ENCODE measurements around the gene SCO2.

The SCO2 gene

DNA sequence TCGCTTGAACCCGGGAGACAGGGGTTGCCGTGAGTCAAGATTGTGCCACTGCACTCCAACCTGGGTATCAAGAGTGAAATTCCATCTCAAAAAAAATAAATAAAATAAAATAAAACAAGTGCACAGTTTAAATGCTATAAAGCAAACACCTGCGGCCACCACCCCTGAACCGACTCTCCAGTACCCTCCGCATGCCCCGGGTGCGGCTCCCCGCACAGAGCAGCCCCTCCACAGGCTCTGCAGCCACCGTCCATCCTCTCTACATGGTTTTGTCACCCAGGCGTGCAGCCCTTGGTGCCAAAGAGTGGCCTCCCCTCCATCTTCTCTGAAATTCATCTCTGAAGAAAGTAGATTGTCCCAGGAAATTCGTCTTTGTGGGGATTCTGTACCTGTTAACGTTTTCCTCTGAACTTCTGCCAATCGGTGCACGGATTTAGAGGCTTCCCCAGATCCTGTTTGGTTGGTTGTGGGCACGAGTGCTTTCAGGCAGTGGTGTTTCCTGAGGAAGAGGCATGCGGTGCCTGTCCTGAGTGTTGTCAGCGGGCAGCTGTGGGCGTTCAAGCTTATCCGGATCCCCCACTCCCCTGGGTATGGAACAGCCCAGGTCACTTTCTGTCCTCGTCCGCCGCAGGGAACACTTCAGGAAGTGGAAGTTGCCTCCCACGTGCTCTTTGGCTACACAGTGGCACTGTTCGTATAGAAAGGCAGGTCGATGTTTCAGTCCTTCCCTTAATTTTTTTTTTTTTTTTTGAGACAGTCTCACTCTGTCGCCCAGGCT is 34.7 kb downstream of the SCO2 start:
- DNase-seq, result peak in 1 of 2 experiments; percentile 33

DNA sequence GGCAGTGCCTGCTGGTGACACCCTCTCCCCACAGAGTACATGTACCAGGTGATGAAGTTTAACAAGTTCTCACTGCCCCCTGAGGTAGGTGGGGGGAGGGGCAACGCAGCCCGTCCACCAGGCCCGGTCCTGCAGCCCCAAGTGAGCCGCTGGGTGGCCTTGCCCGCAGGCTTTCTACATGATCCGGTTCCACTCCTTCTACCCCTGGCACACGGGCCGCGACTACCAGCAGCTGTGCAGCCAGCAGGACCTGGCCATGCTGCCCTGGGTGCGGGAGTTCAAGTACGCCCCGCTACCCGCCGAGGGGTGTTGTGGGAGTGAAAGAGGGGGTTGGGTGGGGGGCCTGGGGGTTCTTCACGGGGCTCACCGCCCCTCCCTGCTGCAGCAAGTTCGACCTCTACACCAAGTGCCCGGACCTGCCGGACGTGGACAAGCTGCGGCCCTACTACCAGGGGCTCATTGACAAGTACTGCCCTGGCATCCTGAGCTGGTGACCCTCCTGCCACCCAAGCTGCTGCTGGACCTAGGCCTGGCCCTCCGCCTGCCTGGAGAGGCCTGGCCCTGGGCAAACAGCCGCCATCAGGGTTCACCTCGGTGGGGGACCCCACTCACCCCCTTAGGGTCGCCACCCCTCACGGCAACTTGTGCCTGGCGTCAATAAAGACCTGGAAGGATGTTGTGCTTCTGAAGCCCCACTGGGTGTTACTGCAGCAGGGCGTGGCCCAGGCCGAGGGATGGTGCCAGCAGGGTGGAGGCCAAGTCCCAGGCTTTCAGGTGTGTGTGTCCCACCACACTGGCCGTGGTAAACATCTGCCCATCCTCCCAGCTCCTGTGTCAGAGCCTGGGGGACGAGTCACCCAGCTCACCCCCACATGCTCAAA is 35.8 kb downstream of the SCO2 start:
- no peak for DNase-seq

DNA sequence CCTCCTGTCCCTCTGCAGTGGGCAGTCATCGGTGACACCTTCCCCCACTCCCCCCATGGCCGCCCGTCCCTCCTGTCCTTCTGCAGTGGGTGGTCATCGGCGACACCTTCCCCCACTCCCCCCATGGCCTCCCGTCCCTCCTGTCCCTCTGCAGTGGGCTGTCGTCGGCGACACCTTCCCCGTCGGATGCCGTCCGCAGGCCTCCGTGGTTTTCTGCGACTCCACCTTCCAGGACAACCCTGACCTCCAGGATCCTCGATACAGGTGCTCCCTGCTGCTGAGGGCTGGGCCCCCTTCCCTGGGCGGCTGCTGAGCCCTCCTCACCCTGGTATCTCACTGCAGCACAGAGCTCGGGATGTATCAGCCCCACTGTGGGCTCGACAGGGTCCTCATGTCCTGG is 36.5 kb downstream of the SCO2 start:
- no peak for DNase-seq

- no peak for DNase-seq
These were observed 37.3 kb downstream of the SCO2 start for GRCh38 chr22:50488006-50488677.

GRCh38 chr22:50487290-50488005 is 38.0 kb downstream of the SCO2 start:
- no peak for DNase-seq

DNA sequence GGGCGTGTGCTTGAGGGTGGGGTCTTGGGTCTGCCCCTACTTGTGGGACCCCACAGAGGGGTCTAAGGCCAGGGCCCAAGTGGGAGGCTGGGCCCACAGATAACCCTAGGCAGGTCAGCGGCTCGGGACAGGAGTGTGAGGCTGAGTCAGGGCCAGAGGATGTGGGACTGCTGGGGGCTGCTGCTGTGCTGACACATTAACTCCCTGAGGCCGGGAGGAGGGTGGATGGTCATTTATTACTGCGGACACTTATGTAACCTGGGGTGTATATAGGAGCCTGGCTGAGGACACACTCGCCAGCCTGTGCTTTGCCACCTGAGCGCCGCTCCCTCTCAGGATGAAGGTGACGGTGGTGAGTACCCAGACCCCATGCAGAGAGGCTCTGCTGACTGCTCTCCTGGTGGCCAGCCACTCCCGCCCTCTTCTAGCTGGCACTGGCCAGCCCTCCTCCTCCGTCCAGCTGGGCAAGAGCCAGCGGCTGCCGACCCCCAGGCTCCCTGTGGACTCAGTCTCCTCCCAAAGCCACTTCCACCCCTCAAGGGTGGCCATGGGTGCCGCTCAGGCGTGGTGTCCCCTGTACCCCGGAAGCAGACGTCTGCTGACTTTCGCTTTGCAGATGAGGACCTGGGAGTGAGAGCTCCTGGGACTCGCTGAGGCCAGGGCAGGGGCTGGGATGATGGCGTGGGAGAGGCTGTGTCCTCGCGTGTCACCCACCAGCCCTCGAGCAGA is 38.7 kb downstream of the SCO2 start, which contains the start of gene MIOX:
TSS of gene MIOX (plus strand) at position 299 of the 729 bp plus-strand sequence. CDS start at position 338, 39 bp downstream.
- DNase-seq, result no peak

- DNase-seq, result no peak
These were observed 39.9 kb downstream of the SCO2 start for GRCh38 chr22:50485221-50486131.

DNA sequence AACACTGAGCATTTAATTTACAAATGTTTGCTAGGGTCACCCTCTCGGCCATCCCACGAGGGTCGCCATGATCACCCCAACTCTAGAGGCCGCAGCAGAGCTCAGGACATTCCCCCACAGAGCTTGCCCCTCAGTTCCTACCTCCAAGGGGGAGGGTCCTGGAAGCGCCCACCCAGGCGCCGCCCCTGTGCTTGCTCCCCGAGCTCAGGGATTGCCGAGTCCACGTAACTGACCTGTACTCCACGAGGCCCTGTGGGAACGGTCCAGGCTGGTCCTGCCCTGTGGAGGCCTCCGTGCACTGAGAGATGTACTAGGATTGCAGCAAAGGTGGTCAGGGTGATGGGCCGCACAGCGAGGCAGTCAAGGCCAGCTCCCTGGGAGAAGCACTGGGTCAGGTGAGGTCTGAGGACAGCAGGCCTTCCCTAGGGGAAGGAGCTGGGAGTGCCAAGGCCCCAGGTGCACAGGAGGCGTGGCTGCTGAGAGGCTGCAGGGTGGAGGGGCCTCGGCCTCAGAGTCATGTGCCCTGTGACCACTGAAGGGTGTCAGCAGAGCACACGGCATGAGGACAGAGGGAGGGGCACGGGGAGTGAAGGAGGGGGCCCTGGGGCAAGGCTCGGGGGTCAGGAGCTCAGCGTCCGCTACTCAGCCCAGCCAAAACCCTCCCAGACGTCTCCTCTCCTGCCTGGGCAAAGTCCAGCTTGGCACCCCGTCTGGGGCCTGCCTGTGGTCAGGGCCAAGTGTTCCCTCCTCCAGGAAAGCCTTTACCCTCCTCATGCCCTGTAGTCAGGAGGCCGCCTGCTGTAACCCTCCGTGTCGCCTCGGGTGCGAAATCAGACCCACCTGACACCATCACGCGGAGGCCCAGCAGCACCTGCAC is 41.2 kb downstream of the SCO2 start:
- DNase-seq, result no peak

- no peak for DNase-seq
These were observed 41.8 kb downstream of the SCO2 start for GRCh38 chr22:50483556-50483955.

DNA sequence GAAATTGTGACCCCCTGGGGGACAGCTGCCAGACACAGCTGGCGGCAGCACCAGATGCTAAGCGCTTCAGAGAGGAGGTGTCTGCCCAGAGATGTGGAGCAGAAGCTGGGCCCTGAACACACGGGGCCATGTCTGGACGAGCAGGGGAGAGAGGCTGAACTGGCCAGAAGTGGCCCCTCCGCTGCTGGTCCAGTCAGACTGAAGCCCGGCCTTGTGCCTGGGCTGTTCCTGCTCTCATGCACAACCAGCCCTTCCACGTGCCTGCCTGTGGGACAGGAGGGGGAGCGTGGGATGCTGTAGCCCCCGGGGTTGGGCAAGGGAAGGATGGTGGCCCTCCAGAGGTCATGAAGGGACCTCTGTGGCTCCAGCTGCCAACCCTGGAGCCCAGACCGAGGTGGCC is 42.3 kb downstream of the SCO2 start:
- no peak for DNase-seq

DNA sequence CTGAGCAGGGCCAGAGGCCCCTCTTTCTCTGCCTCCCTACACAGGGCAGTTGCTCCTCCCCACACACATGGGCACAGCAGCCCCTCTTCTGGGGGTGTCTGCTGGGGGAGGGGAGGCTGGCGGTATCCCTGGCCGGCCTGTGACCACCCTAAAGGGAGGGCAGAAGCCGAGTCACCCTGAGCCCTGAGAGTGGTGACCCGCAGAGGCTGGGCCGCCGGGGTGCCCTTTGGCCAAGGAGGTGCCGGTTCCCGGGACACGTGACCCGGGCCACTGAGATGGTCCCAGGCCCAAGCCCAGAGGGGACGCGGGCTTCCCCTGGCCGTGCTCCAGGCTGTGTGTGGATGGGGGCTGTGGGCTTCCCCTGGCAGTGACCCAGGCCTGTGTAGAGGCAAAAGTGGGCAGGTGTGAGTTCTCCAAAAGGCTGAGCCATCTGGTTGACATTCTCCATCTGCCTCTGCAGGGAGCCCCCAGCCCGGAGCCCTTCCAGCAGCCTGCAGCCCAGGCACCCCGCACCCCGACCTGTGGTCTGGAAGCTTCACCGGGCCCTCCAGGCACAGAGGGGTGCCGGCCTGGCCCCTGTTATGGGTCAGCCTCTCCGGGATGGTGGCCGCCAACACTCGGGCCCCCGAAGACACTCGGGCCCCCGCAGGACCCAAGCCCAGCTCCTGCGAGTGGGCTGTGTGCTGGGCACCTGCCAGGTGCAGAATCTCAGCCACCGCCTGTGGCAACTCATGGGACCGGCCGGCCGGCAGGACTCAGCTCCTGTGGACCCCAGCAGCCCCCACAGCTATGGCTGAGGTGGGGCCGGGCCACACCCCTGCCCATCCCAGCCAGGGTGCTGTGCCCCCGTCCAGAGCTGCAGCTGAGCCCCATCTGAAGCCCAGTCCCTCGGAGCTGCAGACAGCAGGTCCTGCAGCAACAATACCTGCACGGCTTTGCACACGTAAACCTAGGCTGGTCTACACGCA is 43.0 kb downstream of the SCO2 start:
- no peak for DNase-seq

DNA sequence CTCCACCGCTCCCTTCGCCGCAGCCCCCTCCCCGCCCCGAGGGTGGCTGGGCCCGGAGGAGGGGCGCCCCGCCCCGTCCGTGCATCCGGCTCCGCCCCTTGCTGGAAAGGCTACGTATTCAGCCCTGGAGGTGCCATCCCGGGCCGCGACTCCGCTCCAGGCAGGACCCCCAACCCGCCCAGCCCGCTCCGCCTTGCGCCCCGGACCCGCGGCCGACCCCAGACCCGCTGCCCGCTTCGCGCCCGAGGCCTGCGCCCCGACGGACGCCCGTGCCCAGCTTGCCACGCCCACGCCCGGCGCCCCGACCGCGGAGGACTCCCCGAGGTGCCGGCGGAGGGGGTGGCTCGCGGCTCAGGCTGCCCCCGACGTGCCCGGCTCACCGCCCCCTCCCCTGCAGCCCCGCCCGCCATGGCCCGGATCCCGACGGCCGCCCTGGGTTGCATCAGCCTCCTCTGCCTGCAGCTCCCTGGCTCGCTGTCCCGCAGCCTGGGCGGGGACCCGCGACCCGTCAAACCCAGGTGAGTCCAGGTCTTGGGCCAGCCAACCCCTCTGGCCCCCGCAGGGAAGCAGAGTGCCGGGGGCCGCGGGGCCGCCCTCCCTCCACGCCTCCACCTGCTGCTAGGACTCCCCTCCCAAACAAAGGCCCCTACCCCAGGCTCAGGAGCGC is 43.8 kb downstream of the SCO2 start, which contains the start of gene ADM2:
TSS of gene ADM2 (plus strand) at position 104 of the 667 bp plus-strand sequence. CDS start at position 409, 305 bp downstream.
- peak; percentile 76 to 78 for DNase-seq

DNA sequence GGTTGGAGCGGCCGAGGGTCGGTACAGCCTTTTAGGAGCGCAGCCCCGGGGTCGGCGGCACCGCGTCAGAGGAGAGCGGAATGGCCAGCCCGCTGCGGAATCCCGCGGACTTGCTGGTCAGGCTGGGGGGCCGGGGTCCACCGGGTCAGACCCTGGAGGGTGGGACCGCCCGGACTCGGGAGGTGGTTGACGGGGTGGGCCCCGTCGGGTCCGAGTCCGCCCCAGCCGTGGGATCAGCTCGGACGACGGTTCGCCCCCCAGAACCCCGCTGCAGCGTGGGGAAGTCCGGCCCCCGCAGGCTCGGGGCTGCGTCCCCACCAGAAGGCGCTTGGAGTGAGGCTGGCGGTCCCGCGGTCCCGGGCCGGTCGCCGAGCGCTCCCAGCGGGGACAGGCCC is 44.4 kb downstream of the SCO2 start:
- DNase-seq, result no peak

- DNase-seq, result no peak
These were observed 45.7 kb downstream of the SCO2 start for GRCh38 chr22:50479721-50480120.

DNA sequence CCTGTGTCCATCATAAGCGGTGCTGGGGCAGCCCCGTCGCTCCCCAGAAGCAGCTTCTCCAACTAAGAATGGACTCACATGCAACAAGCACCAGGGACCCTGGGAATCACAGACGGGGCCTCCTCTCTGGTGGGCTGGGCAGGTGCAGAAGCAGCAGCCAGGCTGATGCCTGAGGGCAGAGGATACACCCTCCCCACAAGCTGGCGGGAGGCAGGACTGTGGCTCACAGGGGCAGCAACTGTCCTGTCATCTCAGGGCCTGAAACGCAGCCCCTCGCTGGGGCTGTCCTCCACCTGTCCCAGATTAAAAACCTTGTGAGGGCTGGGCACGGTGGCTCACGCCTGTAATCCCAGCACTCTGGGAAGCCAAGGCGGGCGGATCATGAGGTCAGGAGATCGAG is 47.5 kb downstream of the SCO2 start:
- no peak for DNase-seq

DNA sequence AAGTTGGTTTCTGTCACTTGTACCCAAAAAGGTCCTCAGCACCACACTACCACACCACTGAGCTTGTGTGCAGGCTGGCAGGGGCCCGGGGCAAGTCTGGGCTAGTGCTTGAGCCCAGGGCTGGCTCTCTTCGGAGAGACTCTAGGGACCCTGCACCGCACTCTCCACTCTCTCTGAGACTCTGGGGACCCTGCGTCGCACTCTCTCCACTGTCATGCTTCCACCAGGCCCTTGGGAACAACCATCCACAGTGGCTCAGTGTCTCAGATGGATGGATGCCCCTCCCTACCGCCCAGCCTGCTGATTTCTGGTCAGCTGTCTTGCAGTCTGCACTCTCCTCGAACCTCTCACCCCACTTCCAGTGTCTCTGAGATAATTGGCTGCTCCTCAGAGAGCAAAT is 48.5 kb downstream of the SCO2 start:
- DNase-seq, result no peak

- DNase-seq, result no peak
These were observed 49.8 kb downstream of the SCO2 start for GRCh38 chr22:50475652-50476002.

All from activated CD4-positive, alpha-beta T cell treated with anti-CD3 and anti-CD28 coated beads, Interleukin-2, amount 50 U/mL, for 48 hours (primary cell).